ENCODE results near the gene AEBP2. TPM values are rescaled to one million over a fixed set of nuclear protein-coding genes. Genes with fewer than 3 reads are reported as not detected.

The AEBP2 gene
- total RNA-seq, 2 donors from 2014 or later, result 28.3 to 79.6 TPM

GRCh38 chr12:19561411-19561961, 122.2 kb downstream of the AEBP2 start:
- H3K27ac ChIP-seq, result no peak overlapping the region
- H3K4me1 ChIP-seq (ENCODE audit: control insufficient read depth in 1 of 2, low read depth in 2 of 2), result no peaks in the 10 kb centered on the region
- no peak for TF ChIP-seq CTCF (IDR thresholded peaks at IDR 0.05)
- H3K4me3 ChIP-seq, result no peak overlapping the region
- no peak for ATAC-seq (ENCODE audit: insufficient number of reproducible peaks, low FRiP score, low read depth)
- H3K36me3 ChIP-seq, result no peaks in the 10 kb centered on the region
- H3K9me3 ChIP-seq, result no peaks in the 10 kb centered on the region
- H3K27me3 ChIP-seq (replicated peaks; ENCODE audit: insufficient read depth), result no peaks in the 10 kb centered on the region
- no peak for DNase-seq (ENCODE audit: low spot score)

Data from thoracic aorta (tissue), 2 donors.